Measurements from ENCODE around the gene CEP192.

Gene CEP192

DNA sequence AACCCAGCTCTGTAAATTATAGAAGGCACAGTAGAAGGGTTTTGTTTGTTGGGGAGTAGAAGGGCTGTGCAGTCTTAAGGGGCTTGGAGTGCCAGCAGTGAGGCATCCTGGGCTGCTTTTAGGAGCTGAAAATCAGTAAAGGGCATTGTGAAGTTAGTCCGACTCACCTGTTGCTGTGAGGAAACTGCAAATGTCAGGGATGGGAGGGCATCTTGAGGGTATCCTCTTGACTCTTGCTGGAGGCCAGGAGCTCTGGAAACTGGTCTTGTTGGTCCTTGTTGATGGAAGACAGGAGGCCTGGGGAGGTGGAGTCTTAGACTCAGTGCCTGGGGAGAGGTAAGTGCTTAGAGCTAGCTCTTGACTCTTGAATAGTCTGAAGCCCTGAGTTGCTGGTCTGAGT is 14.1 kb downstream of the CEP192 start:
- no peaks in the 10 kb centered on the region for H3K9me3 Mint-ChIP-seq
- H3K4me3 Mint-ChIP-seq = no peak overlapping the region
- ATAC-seq (no peak), DNase-seq (no peak)
- peak overlapping the region in 1 of 2 donors; percentile 7 for H3K27ac Mint-ChIP-seq
- no peaks in the 10 kb centered on the region for H3K27me3 Mint-ChIP-seq
- H3K4me1 Mint-ChIP-seq = peaks cover 15% of the 10 kb centered on the region

DNA sequence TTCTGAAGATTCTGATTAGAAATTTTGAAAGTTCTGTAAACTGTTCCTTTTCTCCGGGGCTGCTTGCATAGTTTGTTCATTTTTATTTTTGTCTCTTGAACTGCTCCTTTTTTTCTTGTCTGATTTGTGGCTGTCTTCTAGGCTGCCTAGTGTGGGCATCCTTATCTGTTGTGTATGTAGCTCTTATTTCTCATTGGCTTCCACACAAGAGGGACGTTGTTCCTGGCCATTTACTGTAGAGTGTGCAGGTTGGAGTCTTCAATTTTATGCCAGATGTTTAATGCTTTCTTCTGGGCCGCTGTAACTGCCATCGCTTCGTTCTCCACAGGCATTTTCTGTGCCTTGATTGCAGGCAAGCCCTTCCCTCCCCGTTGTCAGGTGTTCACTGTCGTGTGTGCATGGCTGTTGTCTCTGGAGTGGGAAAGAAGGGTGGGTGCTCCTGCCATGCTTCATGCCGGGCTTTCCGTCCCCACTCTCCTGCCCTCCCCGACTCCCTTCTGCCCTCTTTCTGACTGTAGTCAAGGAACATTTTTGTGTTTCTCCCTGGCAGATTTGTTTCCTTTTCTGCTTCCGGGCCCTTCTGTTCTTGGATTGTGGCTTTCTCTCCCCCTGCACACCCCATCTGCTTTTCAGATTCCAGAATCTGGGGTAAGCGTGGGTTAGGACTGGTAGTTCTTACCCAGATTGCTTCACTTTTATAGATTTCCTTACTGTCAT is 15.5 kb downstream of the CEP192 start:
- DNase-seq (no peak), ATAC-seq (no peak)
- Mint-ChIP-seq H3K4me3 (no peak overlapping the region), H3K27me3 (no peaks in the 10 kb centered on the region), H3K27ac (no peak overlapping the region), H3K9me3 (no peaks in the 10 kb centered on the region), H3K4me1 (peaks cover 13% of the 10 kb centered on the region)

DNA sequence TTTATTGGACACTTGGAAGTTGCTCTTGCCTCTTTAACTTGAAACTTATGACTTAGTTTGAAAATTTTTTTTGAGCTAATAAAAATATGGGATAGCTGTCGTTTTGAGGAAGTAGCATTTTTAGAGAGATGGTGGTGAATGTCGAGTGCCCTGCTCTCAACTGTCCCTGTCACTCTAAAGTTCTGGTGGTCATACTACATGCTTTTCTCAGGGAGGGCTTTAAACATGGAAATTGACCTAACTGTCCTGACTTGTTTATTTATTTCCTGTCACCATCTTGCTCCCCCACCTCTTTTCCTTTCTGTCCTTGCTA is 16.0 kb downstream of the CEP192 start:
- H3K27me3 Mint-ChIP-seq = no peaks in the 10 kb centered on the region
- H3K4me1 Mint-ChIP-seq = peaks cover 13% of the 10 kb centered on the region
- H3K27ac Mint-ChIP-seq = no peak overlapping the region
- H3K9me3 Mint-ChIP-seq = no peaks in the 10 kb centered on the region
- ATAC-seq = no peak
- no peak overlapping the region for H3K4me3 Mint-ChIP-seq
- DNase-seq = no peak

DNA sequence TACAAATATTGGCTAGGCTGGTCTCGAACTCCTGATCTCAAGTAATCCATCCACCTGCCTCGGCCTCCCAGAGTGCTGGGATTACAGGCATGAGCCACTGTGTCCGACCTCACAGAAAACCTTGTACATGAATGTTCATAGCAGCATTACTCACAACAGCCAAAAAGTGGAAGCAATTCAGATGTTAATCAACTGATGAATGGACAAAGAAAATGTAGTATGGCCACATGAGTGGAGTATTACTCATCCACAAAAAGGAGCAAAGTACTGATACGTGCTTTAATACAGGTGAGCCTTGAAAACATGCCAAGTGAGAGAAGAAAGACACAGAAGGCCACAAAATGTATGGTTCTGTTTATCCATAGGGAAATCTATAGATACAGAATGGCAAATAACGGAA is 20.6 kb downstream of the CEP192 start:
- no peak for ATAC-seq
- no peaks in the 10 kb centered on the region for H3K27me3 Mint-ChIP-seq
- H3K9me3 Mint-ChIP-seq = no peaks in the 10 kb centered on the region
- no peak for DNase-seq
- H3K27ac Mint-ChIP-seq = no peak overlapping the region
- H3K4me1 Mint-ChIP-seq = peaks cover 8% of the 10 kb centered on the region
- no peak overlapping the region for H3K4me3 Mint-ChIP-seq

DNA sequence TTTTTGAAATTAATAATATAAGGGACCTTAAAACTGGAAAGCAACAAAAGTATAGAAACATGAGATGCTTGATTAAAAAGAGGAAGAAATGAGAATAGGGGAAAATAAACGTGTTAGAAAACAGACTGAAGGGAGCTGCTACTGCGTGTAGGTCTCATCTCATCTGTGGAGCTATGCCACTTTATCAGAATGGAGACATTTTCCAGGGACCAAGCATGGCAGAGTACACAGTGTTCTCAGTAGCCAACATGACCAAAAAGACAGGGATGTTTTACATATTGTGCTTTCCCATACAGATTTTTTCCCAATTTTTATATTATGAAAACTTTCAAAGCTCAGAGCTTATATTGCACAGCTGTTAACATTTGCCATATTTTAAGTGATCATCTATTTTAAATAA is 23.1 kb downstream of the CEP192 start:
- DNase-seq = no peak
- Mint-ChIP-seq H3K4me1 (no peaks in the 10 kb centered on the region), H3K27me3 (no peaks in the 10 kb centered on the region)

DNA sequence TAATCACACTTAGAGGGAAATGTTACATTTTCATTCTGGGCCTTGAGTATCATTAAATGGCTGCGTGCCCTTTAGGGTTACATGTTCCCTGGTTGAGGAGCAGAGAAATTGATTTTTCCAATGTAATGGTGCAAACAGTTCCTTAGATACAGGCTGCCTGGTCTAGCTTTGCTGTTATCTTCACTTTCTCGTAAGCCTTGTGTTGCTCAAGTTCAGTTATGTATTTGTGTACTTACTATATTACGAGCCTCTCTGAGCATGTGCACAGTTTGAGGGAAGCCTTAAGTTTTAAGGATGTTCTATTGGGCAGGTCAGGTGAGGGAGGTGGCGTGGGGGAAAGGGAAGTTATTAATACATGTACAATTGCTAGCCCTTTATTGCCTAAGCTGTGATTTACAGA is 23.7 kb downstream of the CEP192 start:
- H3K4me1 Mint-ChIP-seq = no peaks in the 10 kb centered on the region
- no peaks in the 10 kb centered on the region for H3K27me3 Mint-ChIP-seq
- ATAC-seq (no peak), DNase-seq (no peak)
- no peaks in the 10 kb centered on the region for H3K9me3 Mint-ChIP-seq
- no peak overlapping the region for H3K27ac Mint-ChIP-seq
- no peak overlapping the region for H3K4me3 Mint-ChIP-seq

More for the DNA sequence above, 23.1 kb downstream of the CEP192 start:
- Mint-ChIP-seq H3K9me3 (no peaks in the 10 kb centered on the region), H3K27ac (peak overlapping the region in 1 of 2 donors; percentile 20), H3K4me3 (no peak overlapping the region)
- no peak for ATAC-seq

DNA sequence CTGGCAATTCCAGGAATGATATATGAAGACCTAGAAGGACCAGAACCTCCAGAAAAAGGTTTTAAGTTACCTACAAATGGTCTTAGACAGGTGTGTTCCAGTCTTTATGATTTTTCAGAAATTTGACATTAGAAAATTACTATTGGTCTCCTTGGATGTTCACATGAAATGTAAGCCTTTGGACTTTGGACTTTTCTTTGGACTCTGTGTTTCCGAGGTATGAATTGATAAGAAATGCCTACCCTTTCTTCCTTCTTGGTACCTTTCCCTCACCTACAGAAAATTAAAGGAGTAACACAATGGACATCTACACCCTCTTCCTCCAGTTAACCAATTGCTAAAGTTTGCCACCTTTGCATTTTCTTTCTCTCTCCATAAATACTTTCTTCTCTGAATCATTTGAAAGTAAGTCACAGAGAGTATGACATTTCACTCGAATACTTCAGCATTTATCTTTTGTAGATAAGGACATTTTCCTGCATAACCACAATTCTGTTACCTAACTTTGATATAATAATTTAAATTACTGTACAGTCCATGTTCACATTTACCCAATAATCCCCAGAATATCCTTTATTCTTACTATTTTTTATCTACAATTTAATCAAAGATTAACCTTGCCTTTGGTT is 26.2 kb downstream of the CEP192 start:
- no peak for ATAC-seq
- H3K27me3 Mint-ChIP-seq = no peaks in the 10 kb centered on the region

DNA sequence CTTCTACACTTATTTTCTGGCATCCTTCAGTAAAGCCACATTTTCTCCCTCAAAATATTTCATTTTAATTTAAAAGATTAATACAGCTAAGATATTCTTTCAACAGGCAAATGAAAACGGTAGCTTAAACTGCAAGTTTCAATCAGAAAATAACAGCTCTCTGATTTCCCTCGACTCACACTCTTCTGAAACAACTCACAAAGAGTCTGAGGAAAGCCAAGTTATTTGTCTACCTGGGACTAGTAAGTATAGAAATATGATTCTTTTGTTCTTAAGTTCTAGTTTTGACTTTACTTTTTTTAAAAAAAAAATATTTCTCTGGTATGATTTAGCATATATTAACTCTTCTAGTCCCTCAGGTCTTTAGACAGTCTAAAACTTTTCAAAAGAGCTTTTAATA is 27.2 kb downstream of the CEP192 start:
- no peaks in the 10 kb centered on the region for H3K9me3 Mint-ChIP-seq
- H3K4me1 Mint-ChIP-seq = no peaks in the 10 kb centered on the region
- DNase-seq (no peak), ATAC-seq (no peak)
- no peak overlapping the region for H3K4me3 Mint-ChIP-seq
- H3K27ac Mint-ChIP-seq = no peak overlapping the region
- no peaks in the 10 kb centered on the region for H3K27me3 Mint-ChIP-seq

More for the DNA sequence above, 26.2 kb downstream of the CEP192 start:
- H3K4me1 Mint-ChIP-seq = no peaks in the 10 kb centered on the region
- H3K4me3 Mint-ChIP-seq = no peak overlapping the region
- no peak for DNase-seq
- H3K27ac Mint-ChIP-seq = peak overlapping the region in 1 of 2 donors; percentile 75
- H3K9me3 Mint-ChIP-seq = no peaks in the 10 kb centered on the region

DNA sequence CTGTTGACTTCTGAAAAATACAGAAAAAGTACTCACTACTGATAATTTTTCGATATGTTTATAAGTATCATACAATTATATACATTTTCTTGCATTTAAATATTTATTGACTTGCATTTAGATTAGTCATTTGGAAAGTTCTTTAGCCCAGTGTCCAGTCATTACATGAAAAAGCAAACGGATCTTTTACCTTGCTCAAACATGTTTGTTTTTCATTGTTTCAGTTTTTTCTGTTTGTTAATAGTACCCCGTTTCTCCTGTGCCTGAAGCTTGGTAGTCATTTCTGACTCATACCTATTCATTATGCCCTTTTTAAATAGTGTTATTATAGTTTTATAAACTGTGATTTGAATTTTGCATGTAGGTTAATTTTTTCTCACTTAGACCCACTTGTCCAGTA is 28.1 kb downstream of the CEP192 start:
- no peaks in the 10 kb centered on the region for H3K4me1 Mint-ChIP-seq
- ATAC-seq = no peak
- no peak overlapping the region for H3K27ac Mint-ChIP-seq

DNA sequence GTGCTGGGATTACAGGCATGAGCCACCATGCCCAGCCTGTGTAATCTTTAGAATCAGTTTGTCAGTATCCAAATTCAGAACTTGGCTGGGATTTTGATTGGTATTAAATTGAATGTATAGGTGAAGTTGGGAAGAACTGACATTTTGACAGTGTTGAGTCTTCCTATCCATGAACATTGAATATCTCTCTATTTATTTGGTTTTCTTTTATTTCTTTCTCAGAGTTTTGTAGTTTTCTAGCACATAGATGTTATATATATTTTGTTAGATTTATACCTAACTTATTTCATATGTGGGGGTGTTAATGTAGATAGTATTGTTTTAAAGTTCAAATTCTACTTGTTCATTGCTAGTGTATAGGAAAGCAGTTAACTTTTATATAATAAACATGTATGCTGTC is 31.5 kb downstream of the CEP192 start:
- Mint-ChIP-seq H3K9me3 (no peaks in the 10 kb centered on the region), H3K4me3 (no peak overlapping the region), H3K27me3 (no peaks in the 10 kb centered on the region), H3K4me1 (no peaks in the 10 kb centered on the region), H3K27ac (no peak overlapping the region)
- DNase-seq (no peak), ATAC-seq (no peak)

More for the DNA sequence above, 28.1 kb downstream of the CEP192 start:
- no peaks in the 10 kb centered on the region for H3K27me3 Mint-ChIP-seq
- H3K9me3 Mint-ChIP-seq = no peaks in the 10 kb centered on the region
- H3K4me3 Mint-ChIP-seq = no peak overlapping the region
- no peak for DNase-seq

DNA sequence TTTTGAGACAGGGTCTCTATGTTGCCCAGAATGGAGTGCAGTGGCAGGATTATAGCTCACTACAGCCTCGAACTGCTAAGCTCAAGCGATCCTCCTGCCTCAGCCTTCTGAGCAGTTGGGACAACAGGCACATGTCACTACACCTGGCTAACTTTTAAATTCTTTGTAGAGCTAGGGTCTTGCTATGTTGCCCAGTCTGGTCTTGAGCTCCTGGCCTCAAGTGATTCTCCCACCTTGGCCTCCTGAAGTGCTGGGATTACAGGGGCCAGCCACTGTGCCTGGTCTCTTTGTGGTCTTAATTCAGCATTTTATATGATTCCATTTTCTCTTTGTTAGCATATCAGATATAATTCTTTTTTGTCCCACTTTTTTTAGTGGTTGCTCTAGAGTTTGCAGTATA is 34.1 kb downstream of the CEP192 start:
- Mint-ChIP-seq H3K27ac (no peak overlapping the region), H3K27me3 (no peaks in the 10 kb centered on the region), H3K4me3 (no peak overlapping the region), H3K9me3 (no peaks in the 10 kb centered on the region), H3K4me1 (no peaks in the 10 kb centered on the region)
- ATAC-seq = no peak
- no peak for DNase-seq

DNA sequence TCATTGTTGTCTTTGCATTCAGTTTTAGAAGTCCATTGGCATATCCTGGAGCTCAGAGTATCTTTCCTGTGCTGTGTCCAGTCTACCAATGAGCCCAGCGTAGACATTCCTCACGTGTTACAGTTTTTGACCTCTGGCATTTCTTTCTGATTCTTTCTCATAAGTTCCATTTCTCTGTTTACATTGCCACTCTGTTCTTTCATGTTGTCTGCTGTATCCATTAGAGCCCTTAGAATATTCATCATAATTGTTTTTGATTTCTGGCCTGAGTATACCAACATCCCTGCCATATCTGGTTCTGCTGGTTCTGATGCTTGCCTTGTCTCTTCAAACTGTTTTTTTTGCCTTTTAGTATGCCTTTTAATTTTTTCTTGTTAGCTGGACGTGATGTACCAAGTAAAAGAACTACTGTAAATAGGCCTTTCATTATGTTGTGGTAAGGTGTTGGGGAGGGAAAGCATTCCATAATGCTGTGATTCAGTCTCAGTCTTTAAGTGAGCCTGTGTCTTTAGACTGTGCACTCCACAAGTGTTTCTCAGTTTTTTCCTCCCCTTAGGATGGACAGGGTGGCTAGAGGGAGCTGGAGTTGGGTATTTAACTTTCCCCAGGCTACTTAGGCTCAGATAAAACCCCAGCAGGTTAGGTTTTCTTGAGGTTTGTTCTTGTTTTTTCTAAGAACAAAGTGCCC is 35.6 kb downstream of the CEP192 start:
- ATAC-seq = no peak
- H3K27me3 Mint-ChIP-seq = no peaks in the 10 kb centered on the region
- H3K27ac Mint-ChIP-seq = no peak overlapping the region
- peaks cover 3% of the 10 kb centered on the region for H3K4me1 Mint-ChIP-seq
- no peak overlapping the region for H3K4me3 Mint-ChIP-seq
- no peaks in the 10 kb centered on the region for H3K9me3 Mint-ChIP-seq
- no peak for DNase-seq

DNA sequence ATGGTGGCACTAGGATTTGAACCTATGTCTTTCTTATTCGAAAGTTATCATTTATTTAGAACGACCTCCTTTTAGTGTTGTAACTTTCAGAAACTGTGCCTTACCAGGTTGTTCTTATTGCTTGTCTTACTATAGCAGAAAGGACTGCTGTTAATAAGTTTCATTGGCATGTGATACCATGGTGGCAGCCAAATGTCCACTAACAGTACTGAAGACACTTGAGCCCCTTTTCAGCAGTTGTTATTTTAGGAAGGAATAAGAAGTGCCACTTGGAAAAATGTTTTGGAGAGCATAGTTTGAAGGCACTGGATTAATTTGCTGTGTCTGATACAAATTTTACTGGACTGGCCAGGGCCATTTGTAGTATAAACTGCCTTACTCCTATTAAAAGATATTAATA is 37.7 kb downstream of the CEP192 start:
- Mint-ChIP-seq H3K27me3 (no peaks in the 10 kb centered on the region), H3K4me3 (no peak overlapping the region), H3K4me1 (peaks cover 9% of the 10 kb centered on the region), H3K27ac (no peak overlapping the region), H3K9me3 (no peaks in the 10 kb centered on the region)
- ATAC-seq = no peak
- DNase-seq = no peak

DNA sequence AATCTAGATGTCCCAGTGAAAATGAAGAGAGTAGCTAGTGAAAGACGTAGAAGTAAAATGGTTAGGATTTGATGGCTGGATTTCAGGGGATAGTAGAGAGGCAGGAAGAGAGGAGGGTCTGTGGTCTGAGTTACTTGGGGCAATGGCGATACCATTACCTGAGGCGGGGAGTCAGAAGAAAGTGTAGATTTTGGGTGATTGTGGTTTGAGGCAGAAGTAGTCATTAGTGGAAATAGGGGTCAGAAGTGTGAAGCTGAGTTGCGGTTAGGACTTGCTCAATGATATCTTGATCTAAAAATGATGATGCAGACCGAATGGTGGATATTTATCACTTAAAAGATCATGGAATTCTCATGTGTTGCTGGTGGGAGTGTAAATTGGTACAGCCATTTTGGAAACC is 41.0 kb downstream of the CEP192 start:
- no peak overlapping the region for H3K4me3 Mint-ChIP-seq
- ATAC-seq (peak; percentile 76), DNase-seq (no peak)
- H3K9me3 Mint-ChIP-seq = no peaks in the 10 kb centered on the region
- no peak overlapping the region for H3K27ac Mint-ChIP-seq
- H3K27me3 Mint-ChIP-seq = no peaks in the 10 kb centered on the region
- peaks cover 9% of the 10 kb centered on the region for H3K4me1 Mint-ChIP-seq

DNA sequence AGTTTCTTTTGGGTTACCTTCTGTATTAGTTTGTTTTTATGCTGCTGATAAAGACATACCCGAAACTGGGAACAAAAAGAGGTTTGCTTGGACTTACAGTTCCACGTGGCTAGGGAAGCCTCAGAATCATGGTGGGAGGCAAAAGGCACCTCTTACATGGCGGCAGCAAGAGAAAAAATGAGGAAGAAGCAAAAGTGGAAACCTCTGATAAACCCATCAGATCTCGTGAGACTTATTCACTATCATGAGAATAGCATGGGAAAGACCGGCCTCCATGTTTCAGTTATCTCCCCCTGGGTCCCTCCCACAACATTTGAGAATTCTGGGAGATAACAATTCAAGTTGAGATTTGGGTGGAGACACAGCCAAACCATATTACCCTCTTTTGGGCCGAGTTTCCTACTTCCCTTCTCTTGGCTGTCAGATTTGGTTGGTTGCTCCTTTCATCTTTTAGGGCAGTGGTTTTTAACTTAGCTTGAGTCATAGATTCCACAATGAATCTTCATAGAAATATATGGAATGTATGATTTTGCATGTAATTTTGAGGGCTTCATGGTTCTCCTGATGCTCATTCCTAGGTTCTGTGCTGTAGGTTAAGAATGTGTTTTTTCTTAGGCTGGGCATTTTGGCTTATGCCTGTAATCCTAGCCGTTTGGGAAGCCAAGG is 44.2 kb downstream of the CEP192 start:
- H3K9me3 Mint-ChIP-seq = no peaks in the 10 kb centered on the region
- no peaks in the 10 kb centered on the region for H3K27me3 Mint-ChIP-seq
- no peak overlapping the region for H3K4me3 Mint-ChIP-seq
- no peak for DNase-seq
- peaks cover 21% of the 10 kb centered on the region for H3K4me1 Mint-ChIP-seq
- ATAC-seq = no peak
- H3K27ac Mint-ChIP-seq = peak overlapping the region in 1 of 2 donors; percentile 59

Measured in stimulated activated naive CD8-positive, alpha-beta T cell treated with anti-CD3 and anti-CD28 coated beads, Interleukin-15, amount 100 ng/mL, for 72 hours (primary cell).